Tibial nerve (tissue), 3 donors: Measurements from ENCODE around the gene PABPN1L.

Experiments used
- CTCF ChIP-seq, 5 experiments: fragments of 200-600 bp in 3 of 5; fragments of 450-650 bp in 2 of 5; sonication (generic) in 3 of 5; IDR thresholded peaks; one replicate each; pipeline ENCODE4 v1.5.1; 2016 to 2019; ENCODE audit warnings: antibody characterized with exemption in 5 of 5, mild to moderate bottlenecking in 3 of 5, moderate library complexity in 2 of 5
- POLR2A ChIP-seq, 2 donors: fragments of 450-650 bp; IDR thresholded peaks; one replicate each; pipeline ENCODE4 v1.6.1; 2017; ENCODE audit warnings: antibody characterized with exemption in 2 of 2, mild to moderate bottlenecking in 2 of 2, moderate library complexity in 2 of 2

DNA sequence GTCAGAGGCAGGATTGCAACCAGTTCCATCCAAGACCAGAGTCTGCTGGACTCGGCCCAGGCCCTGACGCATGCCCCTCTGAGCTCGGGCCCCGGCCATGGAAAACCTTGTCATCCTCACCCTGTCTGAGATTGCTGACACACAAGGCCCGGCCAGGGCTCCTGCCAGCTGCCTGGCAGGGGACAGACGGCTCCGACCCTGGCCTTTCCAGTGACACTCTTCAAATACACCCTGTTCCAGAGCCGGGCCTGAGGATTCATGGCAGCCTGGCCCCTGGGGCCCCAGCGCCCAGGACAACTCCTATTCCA, 3.2 kb upstream of the PABPN1L start:
- TF ChIP-seq CTCF (IDR thresholded peaks at IDR 0.05) (no peak), POLR2A (IDR thresholded peaks at IDR 0.05) (no peak)
